Psoas muscle (tissue), 8 donors: ENCODE measurements around the gene SPACA9. TPM values are rescaled to one million over a fixed set of nuclear protein-coding genes. Genes with fewer than 3 reads are reported as not detected.

Experiments
- ATAC-seq, 4 donors: fragments of 200-7000 bp; cut with Tn5 transposase; one replicate each; pipeline ENCODE4 v1.9.1; 2020; ENCODE audit warnings: moderate library complexity in 3 of 4, mild to moderate bottlenecking in 2 of 4
- DNase-seq, 2 donors: peaks; one replicate each; pipeline ENCODE4 v3.0.0-alpha.2; 2020
- H3K27ac ChIP-seq: fragments of 200-600 bp; one replicate; pipeline ENCODE4 v1.8.0; 2022
- H3K27me3 ChIP-seq, 3 donors: fragments of 200-600 bp in 1 of 3; one replicate each; pipeline versions ENCODE4 v1.6.1 to v1.8.0; 2013 to 2022; ENCODE audit warnings: low read length in 2 of 3, mild to moderate bottlenecking in 2 of 3, moderate library complexity in 1 of 3; ENCODE audit not compliant: insufficient read depth in 3 of 3
- H3K36me3 ChIP-seq, 2 donors: fragments of 200-600 bp in 1 of 2; one replicate each; pipeline versions ENCODE4 v1.6.1 to v1.8.0; 2013 to 2022; ENCODE audit warnings: low read depth in 1 of 2, mild to moderate bottlenecking in 1 of 2, moderate library complexity in 1 of 2; ENCODE audit not compliant: insufficient read depth in 1 of 2
- H3K4me1 ChIP-seq: fragments of 200-600 bp; one replicate; pipeline ENCODE4 v1.8.0; 2022
- H3K4me3 ChIP-seq: fragments of 200-600 bp; one replicate; pipeline ENCODE4 v1.8.0; 2022; ENCODE audit warnings: mild to moderate bottlenecking
- H3K9me3 ChIP-seq: fragments of 200-600 bp; one replicate; pipeline ENCODE4 v1.8.0; 2022
- CTCF ChIP-seq: fragments of 200-600 bp; IDR thresholded peaks from one replicate; pipeline ENCODE4 v1.8.0; 2022; ENCODE audit warnings: antibody characterized with exemption
- WGBS, 3 donors: extraction: QIAGEN DNeasy Blood & Tissue Kit; methylation state at CpG; one replicate each; pipeline versions ENCODE4 v1.1.6 to v1.1.7; 2013; 5-methylcytosine and 5-hydroxymethylcytosine counted together
- intact Hi-C, 2 donors: fragments of 100-400 bp; cut with DNase I; formaldehyde crosslinking; loops; one replicate each; pipeline versions ENCODE4 v1.11.0 to v1.14.2; 2022
- polyA plus RNA-seq, 3 donors: library from polyadenylated mRNA; stranded (reverse); fragments of 200-250 nt; gene quantifications; one replicate each; pipeline ENCODE4 v1.2.3, GENCODE V29; 2013
- total RNA-seq, 4 donors: library from RNA; stranded (reverse); fragmentation: NEBNext Ultra II Directional in 2 of 4; extraction: Animal tissue kit (Norgen Biotek cat#: 25700) in 2 of 4; gene quantifications; one replicate each; pipeline versions ENCODE4 v1.2.1 to v1.2.4, GENCODE V29; 2021 to 2023
- donor health status: healthy with polysubstance abuse.
- donor health status: DM: no; HTN: no; CAD: no; lungs with moderate emphysema.
- donor health status: Bipolar disorder and iron deficiency.
- donor health status: healthy.
- donor health status: DM: yes; HTN: yes; CAD: no.
- donor health status: DM: no; HTN: no; CAD: no.
- donor health status: DM: no; HTN: no; CAD: no.
- donor health status: DM: yes; HTN: yes; CAD: no.

The SPACA9 gene
- total and polyA plus RNA-seq, 7 donors = 0.64 to 3.6 (median 1.1) TPM

GRCh38 chr9:132837501-132838286, 41.0 kb upstream of the SPACA9 start:
- Histone ChIP-seq H3K36me3 (no peaks in the 10 kb centered on the region), H3K27me3 (peaks cover 0 to 26% (median 0%) of the 10 kb centered on the region in 3 donors), H3K4me3 (no peak overlapping the region), H3K4me1 (no peaks in the 10 kb centered on the region), H3K9me3 (no peaks in the 10 kb centered on the region), H3K27ac (no peak overlapping the region)
- intact Hi-C loops = no loop called here
- DNase-seq (no peak), ATAC-seq (no peak)
- 81 to 84% (median 84%) methylated on average over 16 of the region's 16 CpGs for WGBS, 3 donors
- TF ChIP-seq CTCF = no peak

- DNase-seq = no peak
- Histone ChIP-seq H3K4me3 (no peak overlapping the region), H3K36me3 (no peaks in the 10 kb centered on the region), H3K27me3 (peaks cover 0 to 20% (median 0%) of the 10 kb centered on the region in 3 donors), H3K9me3 (no peaks in the 10 kb centered on the region), H3K27ac (no peak overlapping the region), H3K4me1 (no peaks in the 10 kb centered on the region)
- TF ChIP-seq CTCF = no peak
- 85 to 91% (median 89%) methylated on average over 4 of the region's 4 CpGs for WGBS, 3 donors
- intact Hi-C loops = no loop called here
- no peak for ATAC-seq
These were observed 40.4 kb upstream of the SPACA9 start for GRCh38 chr9:132838291-132838690.

- H3K27ac ChIP-seq = no peak overlapping the region
- H3K4me1 ChIP-seq = no peaks in the 10 kb centered on the region
- WGBS, 3 donors = 26 to 40% (median 33%) methylated on average over 13 of the region's 13 CpGs
- ATAC-seq (peak in 1 of 4 donors; percentile 35), DNase-seq (peak in 1 of 2 donors; percentile 17)
- no peaks in the 10 kb centered on the region for H3K9me3 ChIP-seq
- H3K27me3 ChIP-seq = peaks cover 0 to 6% (median 0%) of the 10 kb centered on the region in 3 donors
- no peak for TF ChIP-seq CTCF
- H3K4me3 ChIP-seq = no peak overlapping the region
- intact Hi-C loops = no loop called here
- H3K36me3 ChIP-seq = no peaks in the 10 kb centered on the region
These were observed 37.7 kb upstream of the SPACA9 start for GRCh38 chr9:132840980-132841379.

- H3K27ac ChIP-seq = no peak overlapping the region
- no peaks in the 10 kb centered on the region for H3K9me3 ChIP-seq
- no peak for TF ChIP-seq CTCF
- WGBS, 3 donors = 80 to 84% (median 81%) methylated on average over 5 of the region's 5 CpGs
- H3K36me3 ChIP-seq = no peaks in the 10 kb centered on the region
- H3K4me1 ChIP-seq = no peaks in the 10 kb centered on the region
- H3K4me3 ChIP-seq = no peak overlapping the region
- intact Hi-C loops = no loop called here
- ATAC-seq = no peak
- DNase-seq = no peak
- H3K27me3 ChIP-seq = peaks cover 0 to 6% (median 0%) of the 10 kb centered on the region in 3 donors
These were observed 36.3 kb upstream of the SPACA9 start for GRCh38 chr9:132842124-132843044.
